Measurements from ENCODE around the gene SIX3. TPM values are rescaled to one million over a fixed set of nuclear protein-coding genes. Genes with fewer than 3 reads are reported as not detected.

Gene SIX3
- total and polyA plus RNA-seq, 2 experiments from 2014 or later = 0.21 to 0.28 TPM

DNA sequence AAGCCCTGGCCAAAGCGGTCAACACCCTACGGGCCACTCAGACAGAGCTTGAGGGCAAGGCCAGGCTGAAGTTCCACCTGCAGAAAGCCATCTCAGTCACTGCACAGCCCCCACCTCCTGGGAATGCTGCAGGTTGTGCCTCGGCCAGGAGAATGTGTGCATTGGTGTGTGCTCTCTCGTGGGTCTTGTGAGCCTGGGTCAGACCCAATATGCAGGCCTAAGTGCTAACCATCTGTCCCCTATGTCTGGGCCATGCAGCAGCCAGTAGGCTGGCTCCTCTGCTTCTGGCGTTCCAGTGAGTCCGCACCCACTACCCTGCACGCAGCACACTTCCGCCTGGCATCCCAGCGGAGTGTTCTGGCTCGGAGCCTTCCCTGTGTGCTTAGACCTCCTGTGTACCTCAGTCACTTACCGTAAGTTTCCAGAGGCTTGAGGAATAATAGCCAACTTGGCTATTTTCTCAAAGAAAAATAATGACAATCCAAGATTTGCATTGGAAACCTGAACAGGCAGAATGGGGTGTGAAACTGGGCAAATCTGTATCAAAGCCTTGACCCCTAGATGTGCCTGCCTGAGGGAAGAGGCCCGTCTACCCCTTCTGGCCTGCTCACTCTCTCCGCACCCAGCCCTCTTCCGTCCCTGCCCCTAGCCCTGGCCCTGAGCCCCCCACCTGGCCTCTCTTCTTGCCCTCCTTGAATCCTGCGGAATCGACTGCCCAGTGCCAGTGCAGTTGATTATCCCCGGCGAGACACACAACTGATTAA lies 7.2 kb downstream of the SIX3 start:
- H3K4me2 ChIP-seq = peak overlapping the region; percentile 85
- H3K79me2 ChIP-seq (replicated peaks; ENCODE audit: insufficient read depth) = no peaks in the 10 kb centered on the region
- H3K27ac ChIP-seq (ENCODE audit: low read depth) = no peak overlapping the region
- H3K4me3 Mint-ChIP-seq = peak overlapping the region; percentile 62
- peaks cover 6% of the 10 kb centered on the region; the same call in 2 of the 3 replicates for H3K9me3 Mint-ChIP-seq
- no peaks in the 10 kb centered on the region for H3K9me2 ChIP-seq (ENCODE audit: insufficient read depth)
- no peak for TF ChIP-seq POLR2AphosphoS5 (IDR thresholded peaks at IDR 0.05; ENCODE audit: low read depth)
- peak; percentile 32 for TF ChIP-seq EZH2 (IDR thresholded peaks at IDR 0.05; ENCODE audit: low read depth, unreplicated experiment)
- TF ChIP-seq, protein P1, sequence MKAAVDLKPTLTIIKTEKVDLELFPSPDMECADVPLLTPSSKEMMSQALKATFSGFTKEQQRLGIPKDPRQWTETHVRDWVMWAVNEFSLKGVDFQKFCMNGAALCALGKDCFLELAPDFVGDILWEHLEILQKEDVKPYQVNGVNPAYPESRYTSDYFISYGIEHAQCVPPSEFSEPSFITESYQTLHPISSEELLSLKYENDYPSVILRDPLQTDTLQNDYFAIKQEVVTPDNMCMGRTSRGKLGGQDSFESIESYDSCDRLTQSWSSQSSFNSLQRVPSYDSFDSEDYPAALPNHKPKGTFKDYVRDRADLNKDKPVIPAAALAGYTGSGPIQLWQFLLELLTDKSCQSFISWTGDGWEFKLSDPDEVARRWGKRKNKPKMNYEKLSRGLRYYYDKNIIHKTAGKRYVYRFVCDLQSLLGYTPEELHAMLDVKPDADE (IDR thresholded peaks at IDR 0.05) = no peak
- no peak for TF ChIP-seq STAT1 (IDR thresholded peaks at IDR 0.05; ENCODE audit: unreplicated experiment)
- TF ChIP-seq, protein P2, sequence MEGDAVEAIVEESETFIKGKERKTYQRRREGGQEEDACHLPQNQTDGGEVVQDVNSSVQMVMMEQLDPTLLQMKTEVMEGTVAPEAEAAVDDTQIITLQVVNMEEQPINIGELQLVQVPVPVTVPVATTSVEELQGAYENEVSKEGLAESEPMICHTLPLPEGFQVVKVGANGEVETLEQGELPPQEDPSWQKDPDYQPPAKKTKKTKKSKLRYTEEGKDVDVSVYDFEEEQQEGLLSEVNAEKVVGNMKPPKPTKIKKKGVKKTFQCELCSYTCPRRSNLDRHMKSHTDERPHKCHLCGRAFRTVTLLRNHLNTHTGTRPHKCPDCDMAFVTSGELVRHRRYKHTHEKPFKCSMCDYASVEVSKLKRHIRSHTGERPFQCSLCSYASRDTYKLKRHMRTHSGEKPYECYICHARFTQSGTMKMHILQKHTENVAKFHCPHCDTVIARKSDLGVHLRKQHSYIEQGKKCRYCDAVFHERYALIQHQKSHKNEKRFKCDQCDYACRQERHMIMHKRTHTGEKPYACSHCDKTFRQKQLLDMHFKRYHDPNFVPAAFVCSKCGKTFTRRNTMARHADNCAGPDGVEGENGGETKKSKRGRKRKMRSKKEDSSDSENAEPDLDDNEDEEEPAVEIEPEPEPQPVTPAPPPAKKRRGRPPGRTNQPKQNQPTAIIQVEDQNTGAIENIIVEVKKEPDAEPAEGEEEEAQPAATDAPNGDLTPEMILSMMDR (conservative IDR thresholded peaks at IDR 0.05; ENCODE audit: low read depth in 2 of 2) = no peak
- H3K27me3 ChIP-seq (ENCODE audit: insufficient read depth) = peaks cover 100% of the 10 kb centered on the region
- H3K27me3 Mint-ChIP-seq (ENCODE audit: insufficient read depth, low read depth, poor library complexity) = peaks cover 97% of the 10 kb centered on the region
- peaks cover 3% of the 10 kb centered on the region for H4K20me1 ChIP-seq (replicated peaks; ENCODE audit: insufficient read depth)
- no peak overlapping the region for H2AFZ ChIP-seq
- peaks cover 60% of the 10 kb centered on the region for H3K4me1 ChIP-seq (ENCODE audit: insufficient read depth)
- no peak for ATAC-seq
- H3K4me3 ChIP-seq = peak overlapping the region; percentile 65
- peaks cover 27% of the 10 kb centered on the region for H3F3A ChIP-seq (replicated peaks; ENCODE audit: low read depth)
- H3K36me3 ChIP-seq (ENCODE audit: insufficient read depth) = no peaks in the 10 kb centered on the region
- H3K36me3 Mint-ChIP-seq (ENCODE audit: low read depth) = no peaks in the 10 kb centered on the region; the same call in 2 of the 3 replicates
- H3K27ac Mint-ChIP-seq = no peak overlapping the region
- peaks cover 64% of the 10 kb centered on the region for H3K4me1 Mint-ChIP-seq
- DNase-seq (ENCODE audit: low spot score) = no peak

DNA sequence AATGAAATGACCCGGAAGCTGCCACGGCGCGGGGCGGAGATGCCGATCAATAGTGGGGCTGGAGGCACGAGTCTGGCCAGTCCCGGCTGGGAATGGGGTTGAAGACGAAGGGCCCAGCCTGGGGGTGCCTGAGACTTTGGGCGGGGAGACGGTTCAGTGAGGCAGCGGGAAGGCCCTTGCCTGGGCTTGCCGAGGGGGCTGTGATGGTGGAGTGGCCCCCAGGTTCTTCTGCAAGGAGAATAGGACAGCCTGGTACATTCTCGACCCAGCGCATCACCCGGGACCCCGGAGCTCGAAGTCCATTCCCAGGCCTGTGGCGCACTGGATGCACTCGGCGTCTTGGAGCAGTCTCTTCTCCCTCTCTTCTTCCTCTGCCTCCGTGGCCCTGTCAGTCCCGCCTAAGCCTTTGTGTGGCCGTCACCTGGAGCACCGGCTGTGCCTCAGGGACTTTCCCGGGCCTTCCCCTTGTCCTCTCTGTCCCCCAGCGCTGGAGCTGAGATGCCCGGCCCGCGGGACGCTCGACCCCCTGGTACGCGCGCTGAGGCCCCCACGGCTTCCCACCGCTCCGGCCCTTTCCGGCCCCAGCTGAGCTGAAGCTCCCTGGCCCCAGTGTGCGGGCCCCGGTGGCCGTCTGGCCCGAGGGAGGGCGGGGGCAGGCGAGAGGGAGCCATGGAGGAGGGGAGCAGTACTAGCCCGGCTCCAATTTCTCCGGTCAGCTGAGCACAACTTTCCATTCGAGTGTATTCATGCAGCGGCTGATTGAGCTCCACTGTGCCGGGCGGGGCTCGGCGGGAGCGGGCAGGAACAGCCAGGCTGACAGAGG lies 8.0 kb downstream of the SIX3 start:
- 0 out of 2 replicates have a peak overlapping the region, but pooled peaks have one; percentile 66 for H2AFZ ChIP-seq

More for the DNA sequence above, 8.0 kb downstream of the SIX3 start:
- H4K20me1 ChIP-seq (replicated peaks; ENCODE audit: insufficient read depth) = peaks cover 3% of the 10 kb centered on the region
- peaks cover 61% of the 10 kb centered on the region for H3K4me1 ChIP-seq (ENCODE audit: insufficient read depth)
- peaks cover 61% of the 10 kb centered on the region for H3K4me1 Mint-ChIP-seq
- TF ChIP-seq CREB1 (CRISPR knock-in tag; IDR thresholded peaks at IDR 0.05; ENCODE audit: low read depth) (no peak), EZH2phosphoT487 (IDR thresholded peaks at IDR 0.05; ENCODE audit: unreplicated experiment) (peak; percentile 16), JUNB (IDR thresholded peaks at IDR 0.05; ENCODE audit: unreplicated experiment) (no peak), EZH2 (IDR thresholded peaks at IDR 0.05; ENCODE audit: low read depth, unreplicated experiment) (peak; percentile 41)
- TF ChIP-seq, protein P2 (conservative IDR thresholded peaks at IDR 0.05; ENCODE audit: low read depth in 2 of 2) = no peak
- ATAC-seq = peak; percentile 39
- peaks cover 27% of the 10 kb centered on the region for H3F3A ChIP-seq (replicated peaks; ENCODE audit: low read depth)
- DNase-seq (ENCODE audit: low spot score) = peak; percentile 88
- H3K9me3 Mint-ChIP-seq = peaks cover 6% of the 10 kb centered on the region; the same call in 2 of the 3 replicates
- peak overlapping the region; percentile 62 for H3K4me3 Mint-ChIP-seq
- peak overlapping the region; percentile 85 for H3K4me2 ChIP-seq
- H3K4me3 ChIP-seq = peak overlapping the region; percentile 65
- H3K36me3 ChIP-seq (ENCODE audit: insufficient read depth) = no peaks in the 10 kb centered on the region
- H3K27ac Mint-ChIP-seq = no peak overlapping the region
- no peaks in the 10 kb centered on the region; the same call in 2 of the 3 replicates for H3K36me3 Mint-ChIP-seq (ENCODE audit: low read depth)
- H3K27me3 Mint-ChIP-seq (ENCODE audit: insufficient read depth, low read depth, poor library complexity) = peaks cover 97% of the 10 kb centered on the region
- no peaks in the 10 kb centered on the region for H3K9me2 ChIP-seq (ENCODE audit: insufficient read depth)
- H3K27ac ChIP-seq (ENCODE audit: low read depth) = no peak overlapping the region
- H3K27me3 ChIP-seq (ENCODE audit: insufficient read depth) = peaks cover 100% of the 10 kb centered on the region
- no peaks in the 10 kb centered on the region for H3K79me2 ChIP-seq (replicated peaks; ENCODE audit: insufficient read depth)

All from GM23338 (cell line).